Urothelium cell line (cell line): ENCODE data around the gene CNBP.
"Not testable (repeated sequence)": the region's sequence is repeated elsewhere in the genome, so short reads cannot be mapped to it uniquely, and the experiment has no call there.

Experiments used
- DNase-seq: peaks from one replicate; pipeline ENCODE4 v3.0.0; 2011; ENCODE audit warnings: low spot score, mixed read lengths
- FAIRE-seq: peaks from 2 replicates; lab custom pipeline; 2011; peaks lifted over from hg19 to GRCh38; lab: Jason Lieb, UNC

Gene CNBP

DNA sequence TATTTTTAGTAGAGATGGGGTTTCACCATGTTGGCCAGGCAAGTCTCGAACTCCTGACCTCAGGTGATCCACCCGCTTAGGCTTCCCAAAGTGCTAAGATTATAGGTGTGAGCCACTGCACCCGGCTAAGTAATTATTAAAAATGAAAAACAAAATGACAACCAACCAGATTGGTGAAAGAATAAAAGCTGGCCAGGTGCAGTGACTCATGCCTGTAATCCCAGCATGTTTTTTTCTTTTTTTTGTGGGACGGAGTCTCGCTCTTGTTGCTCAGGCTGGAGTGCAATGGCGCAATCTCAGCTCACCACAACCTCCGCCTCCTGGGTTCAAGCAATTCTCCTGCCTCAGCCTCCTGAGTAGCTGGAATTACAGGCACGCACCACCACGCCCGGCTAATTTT is 47.4 kb downstream of the CNBP start:
- not testable (repeated sequence) for DNase-seq, FAIRE-seq

DNA sequence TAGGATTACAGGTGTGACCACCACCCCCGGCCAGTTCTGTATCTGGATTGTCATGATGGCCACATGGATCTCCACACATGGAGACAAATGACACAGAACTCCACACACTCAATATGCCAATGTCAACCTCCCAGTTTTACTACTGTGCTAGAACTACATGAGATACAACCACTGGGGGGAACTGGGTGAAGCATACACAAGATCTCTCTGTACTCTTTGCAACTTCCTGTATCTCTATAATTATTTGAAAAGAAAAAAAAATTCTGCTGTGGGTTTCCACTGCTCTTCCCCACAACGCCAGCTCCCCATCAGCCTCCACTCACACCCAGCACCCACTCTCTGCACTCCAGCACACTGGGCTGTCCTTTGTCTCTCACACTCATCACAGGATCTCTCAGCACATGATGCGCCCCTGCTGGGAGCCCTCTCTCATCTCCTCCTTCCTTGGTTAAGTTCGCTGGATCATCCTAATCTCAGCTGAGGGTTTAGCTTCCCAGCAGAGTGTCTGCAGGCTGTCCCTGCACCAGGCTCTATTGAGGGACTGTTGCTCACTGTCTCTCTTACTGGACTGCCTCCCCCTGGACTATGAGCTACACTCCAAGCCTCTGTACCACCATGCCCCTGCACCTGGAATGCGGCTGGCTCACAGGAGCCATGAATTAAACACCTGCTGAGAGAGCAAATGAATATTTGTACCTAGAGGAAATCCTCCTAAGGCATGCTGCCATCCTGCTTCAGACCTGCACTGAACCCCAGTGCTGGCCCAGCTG is 51.4 kb downstream of the CNBP start:
- DNase-seq (no peak), FAIRE-seq (no peak)

DNA sequence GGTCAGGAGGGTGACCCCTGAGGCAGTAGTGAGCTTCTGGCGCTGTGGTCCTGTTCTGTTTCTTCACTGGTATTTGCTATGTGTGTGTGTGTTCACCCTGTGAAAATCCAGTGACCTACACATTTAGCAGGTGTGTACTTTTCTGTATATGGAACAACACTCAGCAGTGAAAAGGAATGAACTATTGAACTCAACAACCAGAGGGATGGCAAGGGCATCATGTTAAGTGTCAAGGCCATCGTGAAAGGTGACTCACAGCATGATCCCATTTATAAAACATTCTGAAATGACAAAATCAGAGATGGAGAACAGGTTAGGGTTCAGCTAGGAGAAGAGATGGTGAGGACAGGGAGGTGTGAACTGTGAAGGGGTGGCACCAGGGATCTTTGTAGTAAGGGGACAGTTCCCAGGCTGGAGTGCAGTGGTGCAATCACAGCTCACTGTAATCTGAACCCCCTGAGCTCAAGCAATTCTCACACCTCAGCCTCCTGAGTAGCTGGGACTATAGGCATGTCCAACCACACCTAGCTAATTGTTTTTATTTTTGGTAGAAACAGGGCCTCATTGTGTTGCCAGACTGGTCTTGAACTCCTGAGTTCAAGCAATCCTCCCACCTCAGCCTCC is 52.1 kb downstream of the CNBP start:
- peak; percentile 48 for FAIRE-seq
- DNase-seq: no peak

DNA sequence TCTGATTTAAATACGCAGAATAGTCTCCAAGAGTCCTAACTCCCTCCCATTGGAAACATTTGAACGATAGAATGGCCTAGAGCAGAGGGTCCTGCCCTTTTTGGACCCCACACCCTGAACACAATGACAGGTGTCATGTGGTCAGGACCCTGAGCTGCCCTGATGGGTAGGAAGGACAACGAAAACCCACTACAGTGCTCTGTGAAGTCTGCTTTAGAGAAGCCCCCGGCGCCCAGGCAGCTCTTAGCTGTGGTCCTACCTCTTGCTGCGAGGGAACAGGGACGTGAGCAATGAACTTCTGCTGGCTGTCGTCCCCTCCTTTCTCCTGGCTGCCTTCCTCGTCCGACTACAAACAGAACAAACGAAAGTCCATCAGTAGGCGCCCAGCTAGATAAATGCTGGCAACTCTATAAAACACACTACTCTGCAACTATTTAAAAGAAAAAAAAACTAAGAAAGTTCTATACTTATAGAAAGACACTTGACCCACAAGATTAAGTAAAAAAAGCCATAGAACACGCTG is 53.3 kb downstream of the CNBP start:
- DNase-seq: no peak
- FAIRE-seq: no peak

DNA sequence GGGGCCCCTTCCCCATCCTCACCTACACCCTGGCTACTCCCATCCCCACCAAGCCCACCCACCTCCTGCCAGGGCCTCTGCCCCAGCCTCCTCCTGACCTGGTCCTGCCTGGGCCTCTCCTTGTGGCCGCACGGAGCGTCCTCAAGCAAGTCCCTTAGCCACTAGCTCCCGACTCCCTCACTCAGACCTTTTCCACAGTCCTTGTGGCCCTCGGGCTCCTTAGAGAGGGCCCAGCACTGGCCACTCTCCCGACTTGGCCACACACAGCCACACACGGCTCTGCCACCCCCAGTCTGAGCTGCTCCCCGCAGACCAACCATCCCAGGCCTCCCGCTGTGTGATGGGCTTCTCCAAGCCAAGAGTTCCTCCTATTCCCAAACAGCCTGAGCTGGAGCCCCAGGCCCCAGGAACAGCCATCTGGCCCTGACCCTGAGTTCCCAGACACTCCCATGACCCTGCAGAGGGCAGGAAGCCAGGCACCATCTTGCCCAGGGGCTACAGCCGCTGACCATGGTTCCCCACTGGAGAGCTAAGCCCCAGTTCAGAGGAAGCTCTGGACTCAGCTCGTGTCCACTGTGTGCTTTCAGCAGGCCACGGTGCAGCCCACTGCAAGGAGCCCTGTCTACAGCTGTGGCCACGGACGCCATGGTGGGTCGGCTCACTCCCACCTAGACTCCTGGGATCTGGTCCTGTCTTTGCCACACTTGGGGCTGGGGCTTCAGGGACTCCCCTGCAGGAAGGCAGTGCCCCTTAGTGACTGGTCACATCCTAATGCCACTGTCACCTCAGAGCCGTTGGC is 55.1 kb downstream of the CNBP start:
- FAIRE-seq: no peak
- no peak for DNase-seq

GRCh38 chr3:129126726-129127280 is 56.9 kb downstream of the CNBP start:
- DNase-seq: no peak
- no peak for FAIRE-seq

- FAIRE-seq (no peak), DNase-seq (no peak)
Observed at GRCh38 chr3:129123314-129124060, 60.2 kb downstream of the CNBP start.

DNA sequence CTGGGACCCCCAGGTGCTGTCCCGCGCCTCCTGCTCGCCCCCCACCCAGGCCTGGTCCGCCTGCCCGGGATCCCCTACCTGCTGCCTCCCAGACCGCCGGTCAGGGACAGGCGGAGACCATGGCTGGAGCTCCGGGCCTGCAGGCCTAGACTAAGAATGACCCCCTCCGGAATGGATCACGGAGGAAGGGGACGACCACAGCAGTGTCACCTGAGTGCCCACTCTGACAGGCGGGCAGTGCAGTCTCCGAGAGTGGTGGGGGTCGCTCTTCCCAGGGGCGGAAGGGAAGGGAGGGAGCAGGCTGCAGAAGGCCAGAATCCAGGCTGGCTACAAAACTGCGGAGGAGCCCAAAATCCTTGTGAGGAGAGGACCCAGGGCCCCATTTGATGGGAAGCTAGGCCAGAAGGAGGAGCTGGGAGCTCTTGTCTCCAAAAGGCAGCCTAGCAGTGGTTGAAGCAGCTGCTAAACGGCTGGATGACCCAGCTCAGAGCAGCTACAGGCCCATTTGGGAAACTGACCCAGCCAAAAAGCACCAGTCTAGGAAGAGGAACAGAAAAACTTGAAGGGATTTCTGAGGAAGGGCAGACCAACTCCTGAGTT is 61.2 kb downstream of the CNBP start:
- DNase-seq: no peak
- FAIRE-seq: no peak

- DNase-seq (peak; percentile 98), FAIRE-seq (peak; percentile 84)
Observed at GRCh38 chr3:129121792-129122411, 61.8 kb downstream of the CNBP start, which contains the start of gene RAB43. Gene RAB43, minus strand, starts transcription at chr3:129121804. Its CDS starts 315 bp downstream, at chr3:129121489.

DNA sequence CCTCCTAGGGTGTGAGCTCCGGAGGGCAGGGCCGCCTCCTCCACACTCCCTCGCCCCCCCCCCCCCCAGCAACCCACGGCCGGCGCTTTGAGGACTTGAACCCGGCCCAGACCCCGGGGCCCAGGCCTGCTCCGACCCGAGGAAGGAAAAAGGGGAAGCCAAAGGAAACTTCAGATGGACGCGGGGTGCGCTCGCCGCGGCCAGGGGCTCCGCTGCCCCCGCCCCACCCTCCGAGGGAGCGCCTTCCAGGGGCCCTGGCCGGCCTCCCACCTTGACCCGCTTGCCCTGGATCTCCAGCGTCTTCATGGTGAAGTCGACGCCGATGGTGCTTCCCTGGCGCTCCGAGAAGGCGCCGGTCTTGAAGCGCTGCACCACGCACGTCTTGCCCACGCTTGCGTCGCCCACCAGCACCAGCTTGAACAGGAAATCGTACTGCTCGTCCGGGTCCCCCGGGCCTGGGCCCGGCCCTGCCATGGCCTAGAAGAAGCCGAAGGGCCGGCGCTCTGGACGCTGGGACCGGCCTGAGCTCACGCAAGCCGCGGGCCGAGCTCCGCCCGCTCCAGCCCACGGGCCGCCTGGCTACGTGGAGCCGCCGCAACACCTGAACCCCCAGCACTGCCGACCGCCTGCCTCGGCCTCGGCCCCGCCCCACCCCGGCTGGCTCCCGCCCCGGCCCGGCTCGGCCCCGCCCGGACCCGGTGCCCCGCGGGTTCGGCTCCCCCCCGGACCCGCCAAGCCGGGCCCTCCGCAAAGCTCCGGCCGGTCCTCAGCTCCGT is 62.5 kb downstream of the CNBP start:
- FAIRE-seq (no peak), DNase-seq (no peak)

DNA sequence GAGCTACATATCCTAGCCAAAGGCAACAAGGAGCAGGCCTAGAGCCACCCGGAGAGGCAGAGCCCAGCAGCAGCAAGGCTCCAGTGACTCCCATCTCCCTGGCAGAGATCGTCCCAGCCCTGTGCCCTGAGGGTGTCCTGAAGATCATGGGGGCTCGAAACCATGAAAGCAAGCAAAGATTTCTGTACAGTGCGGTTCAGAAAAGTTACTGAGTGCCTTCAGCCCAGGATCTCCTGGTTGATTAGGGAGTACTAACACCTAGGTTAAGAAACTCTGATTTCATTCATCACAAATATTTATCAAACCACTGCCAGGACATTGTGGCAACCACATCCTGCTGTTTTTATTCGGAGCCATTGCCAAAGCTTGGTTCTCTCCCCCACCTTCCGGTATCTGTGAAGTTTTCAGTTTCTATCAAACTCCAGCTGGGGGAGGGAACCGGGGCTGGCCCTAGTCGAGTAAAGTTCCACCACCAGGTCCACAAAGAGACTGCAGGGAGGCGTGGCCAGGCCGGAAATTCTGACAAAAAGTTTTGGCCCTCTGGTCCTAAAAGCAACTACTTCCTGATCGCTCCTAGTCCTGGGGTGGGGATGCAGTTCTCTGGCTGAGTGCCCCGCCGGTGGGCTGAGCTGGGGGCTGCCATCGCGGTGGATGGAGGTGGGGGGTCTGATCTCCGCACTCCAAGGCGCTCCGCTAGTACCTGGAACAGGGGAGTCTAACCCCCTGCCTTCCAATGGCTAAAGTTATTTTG is 63.3 kb downstream of the CNBP start:
- FAIRE-seq: no peak
- DNase-seq: peak; percentile 90

DNA sequence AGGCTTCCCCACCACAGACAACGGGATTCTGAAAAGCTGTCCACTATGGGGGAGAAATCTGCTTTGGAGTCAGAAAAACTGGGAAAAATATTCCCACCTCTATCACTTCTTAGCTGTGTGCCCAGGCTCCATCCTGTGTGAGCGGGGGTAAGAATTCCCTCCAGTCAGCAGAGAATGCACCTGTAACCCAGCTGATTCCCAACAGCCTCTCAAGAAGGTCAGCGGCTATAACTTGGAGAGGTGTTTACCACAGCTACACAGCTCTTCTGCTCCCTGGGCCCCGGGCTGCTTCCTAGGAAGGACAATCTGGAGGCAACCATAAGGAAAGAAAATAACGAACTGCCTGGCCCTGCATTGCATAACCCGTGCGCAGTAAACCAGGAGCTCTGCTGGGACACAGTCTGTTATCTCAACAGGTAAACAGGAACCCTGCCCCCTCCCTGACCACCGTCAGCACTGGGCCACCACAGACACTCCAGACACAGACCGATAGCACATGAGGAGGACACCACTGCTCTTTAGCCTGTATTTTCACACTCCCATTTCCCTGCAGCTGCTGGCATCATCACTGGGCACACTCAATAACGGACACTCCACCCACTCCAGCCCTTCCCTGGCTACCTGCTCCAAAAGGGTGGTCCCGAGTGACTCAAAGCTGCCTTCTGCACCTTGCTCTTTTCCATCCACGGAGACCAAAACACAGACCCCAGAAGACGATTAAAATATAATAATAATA is 64.2 kb downstream of the CNBP start:
- no peak for FAIRE-seq
- DNase-seq: no peak

- FAIRE-seq: no peak
- no peak for DNase-seq
Observed at GRCh38 chr3:129118745-129119144, 65.0 kb downstream of the CNBP start.
